Measurements from ENCODE around the gene PSD4.

DNA sequence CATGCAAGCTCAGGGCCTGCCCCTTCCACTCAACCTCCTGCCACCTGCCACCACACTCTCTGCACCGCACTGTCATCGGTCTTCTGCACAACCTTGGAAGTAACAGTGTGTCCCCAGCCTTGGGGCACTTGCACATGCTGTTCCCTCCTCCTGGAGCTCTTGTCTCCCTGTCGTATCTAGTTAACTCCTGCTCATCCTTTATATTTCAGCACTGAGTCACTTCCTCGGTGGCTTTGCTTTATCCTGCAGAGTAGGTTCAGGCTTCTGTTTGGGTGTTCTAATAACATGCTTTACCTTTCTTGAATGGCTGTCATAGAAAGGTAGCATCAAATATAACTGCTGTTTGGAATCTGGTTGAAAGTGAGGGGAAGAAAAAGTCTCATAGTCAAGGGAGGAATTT lies 79.7 kb downstream of the PSD4 start:
- TF ChIP-seq CTCF (IDR thresholded peaks at IDR 0.05; ENCODE audit: insufficient read depth, low read length) = no peak
- TF ChIP-seq, protein P1, sequence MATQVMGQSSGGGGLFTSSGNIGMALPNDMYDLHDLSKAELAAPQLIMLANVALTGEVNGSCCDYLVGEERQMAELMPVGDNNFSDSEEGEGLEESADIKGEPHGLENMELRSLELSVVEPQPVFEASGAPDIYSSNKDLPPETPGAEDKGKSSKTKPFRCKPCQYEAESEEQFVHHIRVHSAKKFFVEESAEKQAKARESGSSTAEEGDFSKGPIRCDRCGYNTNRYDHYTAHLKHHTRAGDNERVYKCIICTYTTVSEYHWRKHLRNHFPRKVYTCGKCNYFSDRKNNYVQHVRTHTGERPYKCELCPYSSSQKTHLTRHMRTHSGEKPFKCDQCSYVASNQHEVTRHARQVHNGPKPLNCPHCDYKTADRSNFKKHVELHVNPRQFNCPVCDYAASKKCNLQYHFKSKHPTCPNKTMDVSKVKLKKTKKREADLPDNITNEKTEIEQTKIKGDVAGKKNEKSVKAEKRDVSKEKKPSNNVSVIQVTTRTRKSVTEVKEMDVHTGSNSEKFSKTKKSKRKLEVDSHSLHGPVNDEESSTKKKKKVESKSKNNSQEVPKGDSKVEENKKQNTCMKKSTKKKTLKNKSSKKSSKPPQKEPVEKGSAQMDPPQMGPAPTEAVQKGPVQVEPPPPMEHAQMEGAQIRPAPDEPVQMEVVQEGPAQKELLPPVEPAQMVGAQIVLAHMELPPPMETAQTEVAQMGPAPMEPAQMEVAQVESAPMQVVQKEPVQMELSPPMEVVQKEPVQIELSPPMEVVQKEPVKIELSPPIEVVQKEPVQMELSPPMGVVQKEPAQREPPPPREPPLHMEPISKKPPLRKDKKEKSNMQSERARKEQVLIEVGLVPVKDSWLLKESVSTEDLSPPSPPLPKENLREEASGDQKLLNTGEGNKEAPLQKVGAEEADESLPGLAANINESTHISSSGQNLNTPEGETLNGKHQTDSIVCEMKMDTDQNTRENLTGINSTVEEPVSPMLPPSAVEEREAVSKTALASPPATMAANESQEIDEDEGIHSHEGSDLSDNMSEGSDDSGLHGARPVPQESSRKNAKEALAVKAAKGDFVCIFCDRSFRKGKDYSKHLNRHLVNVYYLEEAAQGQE (IDR thresholded peaks at IDR 0.05; ENCODE audit: insufficient replicate concordance, low read depth) = no peak
